ACC112 (cell line): ENCODE data around the gene LCOR.

Source experiments
- H2AFZ ChIP-seq: fragments of 200-600 bp; sonication (generic); one replicate; pipeline ENCODE4 v1.6.0; 2017; ENCODE audit warnings: antibody characterized with exemption, low read length; ENCODE audit not compliant: unreplicated experiment
- H3K27ac ChIP-seq: fragments of 200-600 bp; sonication (generic); 2 replicates; pipeline ENCODE4 v1.5.1; 2014; ENCODE audit warnings: low read depth, mild to moderate bottlenecking, antibody characterized with exemption, low read length, moderate library complexity
- H3K27me3 ChIP-seq: fragments of 200-600 bp; sonication (generic); 2 replicates; pipeline ENCODE4 v1.6.1; 2014; ENCODE audit warnings: mild to moderate bottlenecking, antibody characterized with exemption, low read length, moderate library complexity, mixed read lengths; ENCODE audit not compliant: insufficient read depth
- H3K36me3 ChIP-seq: fragments of 200-600 bp; sonication (generic); 2 replicates; pipeline ENCODE4 v1.6.1; 2016; ENCODE audit warnings: mild to moderate bottlenecking, antibody characterized with exemption, low read length, moderate library complexity, mixed read lengths; ENCODE audit not compliant: insufficient read depth
- H3K4me1 ChIP-seq: fragments of 200-600 bp; sonication (generic); one replicate; pipeline ENCODE4 v1.6.1; 2016; ENCODE audit warnings: low read length, mixed read lengths; ENCODE audit not compliant: insufficient read depth, unreplicated experiment, control insufficient read depth
- H3K4me3 ChIP-seq: fragments of 200-600 bp; sonication (generic); 2 replicates; pipeline ENCODE4 v1.5.1; 2014; ENCODE audit warnings: mild to moderate bottlenecking, low read depth, low read length
- H3K79me2 ChIP-seq: fragments of 200-600 bp; sonication (generic); one replicate; pipeline ENCODE4 v1.6.0; 2016; ENCODE audit warnings: low read length; ENCODE audit not compliant: control insufficient read depth, unreplicated experiment, insufficient read depth

Gene LCOR

DNA sequence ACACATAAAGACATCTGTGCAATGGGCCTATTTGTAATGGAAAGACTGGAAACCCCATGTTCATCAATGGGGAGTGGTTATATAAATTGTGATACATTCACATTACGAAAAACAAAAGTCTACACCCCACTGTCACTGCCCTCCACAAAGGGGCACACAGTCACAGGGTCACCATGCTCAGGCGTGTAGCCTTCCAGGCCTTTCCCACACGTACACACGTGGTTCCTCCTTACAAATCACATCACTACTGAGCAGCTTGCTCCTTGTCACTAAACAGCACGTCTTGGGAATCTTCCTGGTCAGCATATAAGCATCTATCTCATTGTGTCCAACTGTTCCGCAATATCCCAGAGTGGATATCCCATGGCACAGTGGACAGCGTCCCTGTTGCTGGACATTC lies 190.5 kb downstream of the LCOR start:
- Histone ChIP-seq H2AFZ (no peak overlapping the region), H3K27ac (no peak overlapping the region), H3K4me1 (peaks cover 22% of the 10 kb centered on the region), H3K36me3 (no peaks in the 10 kb centered on the region), H3K27me3 (no peaks in the 10 kb centered on the region), H3K4me3 (no peak overlapping the region), H3K79me2 (no peaks in the 10 kb centered on the region)

DNA sequence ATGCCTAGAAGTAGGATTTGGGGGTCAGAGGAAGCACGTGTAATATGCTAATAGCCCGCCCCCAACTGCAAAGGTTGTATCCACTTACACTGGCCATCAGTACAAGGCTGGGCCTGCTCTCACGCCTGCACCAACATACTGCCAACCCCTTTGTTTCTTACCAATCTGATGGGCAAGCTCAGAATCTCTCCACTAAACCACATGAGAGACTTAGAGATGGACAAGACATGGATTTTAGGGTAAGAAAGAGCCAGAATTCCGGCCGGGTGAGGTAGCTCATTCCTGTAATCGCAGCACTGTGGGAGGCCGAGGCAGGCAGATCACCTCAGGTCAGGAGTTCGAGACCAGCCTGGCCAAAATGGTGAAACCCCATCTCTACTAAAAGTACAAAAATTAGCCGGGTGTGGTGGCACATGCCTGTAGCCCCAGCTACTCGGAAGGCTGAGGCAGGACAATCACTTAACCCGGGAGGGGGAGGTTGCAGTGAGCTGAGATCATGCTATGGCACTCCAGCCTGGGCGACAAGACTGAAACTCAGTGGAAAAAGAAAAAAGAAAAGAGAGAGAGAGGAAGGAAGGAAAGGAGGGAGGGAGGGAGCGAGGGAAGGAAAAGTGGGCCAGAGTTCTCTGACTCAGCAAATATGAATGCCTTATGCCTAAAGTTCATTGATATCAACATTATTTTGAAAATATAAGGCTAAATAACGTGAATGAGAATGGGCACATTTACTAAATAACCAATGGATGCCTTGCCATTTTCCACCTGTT lies 191.5 kb downstream of the LCOR start:
- Histone ChIP-seq H2AFZ (peak overlapping the region; percentile 19), H3K27ac (peak overlapping the region; percentile 86), H3K36me3 (no peaks in the 10 kb centered on the region)

DNA sequence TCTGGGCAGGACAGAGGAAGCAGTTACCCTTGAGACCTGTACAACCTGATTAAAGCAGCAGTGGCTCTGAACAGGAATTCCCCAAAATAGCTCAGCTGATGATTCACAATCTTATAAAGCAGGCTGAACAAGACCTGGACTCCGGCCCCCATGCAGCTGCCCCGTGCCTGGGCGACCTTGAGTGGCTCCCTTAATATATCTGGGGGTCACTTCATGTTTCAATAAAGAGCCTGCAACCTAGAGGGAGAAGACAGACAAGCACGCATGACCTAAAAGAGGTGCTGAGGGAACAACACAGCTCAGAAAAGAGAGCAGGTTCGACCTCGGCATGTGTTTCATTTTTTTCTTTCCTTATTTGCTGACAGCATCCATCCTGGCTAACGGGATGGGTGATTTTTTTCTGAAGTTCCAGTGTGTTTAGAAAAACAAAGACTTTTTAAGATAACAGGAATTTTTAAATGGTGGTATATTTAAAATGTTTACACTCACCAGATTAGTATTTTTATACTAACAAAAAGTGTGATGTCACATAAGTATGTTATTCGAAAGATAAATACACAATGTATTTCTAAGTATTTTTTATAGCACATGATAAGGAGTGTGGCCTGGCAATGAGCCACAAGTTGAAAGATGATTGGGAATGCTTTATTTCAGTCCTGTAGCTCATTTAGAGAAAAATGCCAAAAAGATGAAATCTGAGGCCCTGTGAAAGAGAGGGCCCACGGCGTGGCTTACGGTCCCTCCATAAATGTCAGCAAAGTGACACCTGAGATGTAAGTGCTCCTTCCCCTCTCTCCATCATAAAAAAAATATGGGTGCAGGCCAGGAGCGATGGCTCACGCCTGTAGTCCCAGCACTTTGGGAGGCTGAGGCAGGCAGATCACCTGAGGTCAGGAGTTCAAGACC lies 192.3 kb downstream of the LCOR start:
- no peaks in the 10 kb centered on the region for H3K36me3 ChIP-seq
- peak overlapping the region; percentile 66 for H3K4me3 ChIP-seq
- H2AFZ ChIP-seq: peak overlapping the region; percentile 19
- H3K4me1 ChIP-seq: peaks cover 22% of the 10 kb centered on the region
- no peaks in the 10 kb centered on the region for H3K27me3 ChIP-seq
- no peaks in the 10 kb centered on the region for H3K79me2 ChIP-seq
- peak overlapping the region; percentile 86 for H3K27ac ChIP-seq

More for the DNA sequence above, 191.5 kb downstream of the LCOR start:
- Histone ChIP-seq H3K4me3 (peak overlapping the region; percentile 66), H3K27me3 (no peaks in the 10 kb centered on the region), H3K79me2 (no peaks in the 10 kb centered on the region), H3K4me1 (peaks cover 22% of the 10 kb centered on the region)

DNA sequence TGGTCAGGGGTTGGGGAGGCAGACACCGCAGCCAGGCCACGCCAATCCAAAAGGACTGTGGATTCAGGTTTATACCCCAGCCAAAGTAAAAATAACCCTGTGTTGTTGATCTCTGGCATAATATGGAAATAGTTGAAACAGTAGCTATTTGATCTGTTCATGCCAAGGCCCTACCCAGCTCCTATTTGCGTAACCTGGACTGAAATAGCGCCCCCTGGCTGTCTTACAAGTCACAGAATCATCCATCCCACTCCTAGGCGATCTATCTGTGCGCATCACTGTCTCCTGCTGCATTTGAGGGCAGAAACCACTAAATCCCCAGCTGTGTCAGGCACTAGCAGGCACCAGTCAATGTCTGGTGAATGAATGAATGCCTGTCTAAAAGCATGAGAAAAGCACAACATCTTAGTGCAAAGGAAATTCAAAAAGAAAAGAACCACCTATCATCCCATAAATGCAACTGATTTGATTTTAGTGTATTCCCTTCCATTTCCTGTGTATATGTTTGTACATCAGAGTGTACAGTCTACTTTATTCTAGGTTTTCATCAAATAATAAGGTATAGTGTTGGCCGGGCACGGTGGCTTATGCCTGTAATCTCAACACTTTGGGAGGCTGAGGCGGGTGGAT lies 193.6 kb downstream of the LCOR start:
- no peak overlapping the region for H3K4me3 ChIP-seq
- H3K27me3 ChIP-seq: peaks cover 3% of the 10 kb centered on the region; the same call in 1 of the 2 replicates
- H3K4me1 ChIP-seq: peaks cover 22% of the 10 kb centered on the region
- H3K27ac ChIP-seq: no peak overlapping the region
- no peaks in the 10 kb centered on the region for H3K36me3 ChIP-seq
- no peaks in the 10 kb centered on the region for H3K79me2 ChIP-seq
- H2AFZ ChIP-seq: no peak overlapping the region

DNA sequence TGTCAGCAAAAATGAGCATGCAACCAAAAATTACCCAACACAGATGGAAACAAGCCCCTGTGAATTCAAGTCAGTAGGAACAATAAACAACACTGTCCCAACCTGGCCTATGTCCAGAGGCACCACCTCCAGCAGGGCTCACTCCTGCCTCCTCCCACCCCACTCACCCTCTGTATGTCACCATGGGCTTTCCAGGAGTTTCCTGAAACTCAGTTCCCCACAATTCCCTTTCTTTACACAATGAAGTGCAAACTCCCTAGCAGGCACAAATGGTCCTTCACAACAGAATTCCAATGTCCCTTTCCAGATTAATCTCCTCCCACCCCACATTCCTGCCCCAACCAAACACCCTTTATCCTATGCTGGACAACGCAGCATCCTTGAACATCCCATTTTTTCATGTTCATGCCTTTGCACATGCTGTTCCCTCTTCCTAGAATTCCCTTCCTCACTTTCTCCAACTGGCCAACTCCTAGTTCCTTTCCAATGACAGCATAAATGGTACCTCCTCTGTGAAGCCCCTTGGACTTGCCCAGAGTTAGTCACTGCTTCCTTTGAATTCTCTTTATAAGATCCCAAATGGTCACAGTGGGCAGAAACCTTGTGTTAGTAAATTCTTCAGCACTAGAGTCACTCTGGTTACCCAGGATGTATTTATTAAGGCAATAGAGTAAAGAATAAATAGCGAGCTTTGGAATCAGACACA lies 196.2 kb downstream of the LCOR start:
- peaks cover 21% of the 10 kb centered on the region for H3K4me1 ChIP-seq
- H3K36me3 ChIP-seq: no peaks in the 10 kb centered on the region
- no peak overlapping the region for H2AFZ ChIP-seq
- no peak overlapping the region for H3K4me3 ChIP-seq
- H3K79me2 ChIP-seq: no peaks in the 10 kb centered on the region
- peaks cover 3% of the 10 kb centered on the region; the same call in 1 of the 2 replicates for H3K27me3 ChIP-seq
- H3K27ac ChIP-seq: no peak overlapping the region

DNA sequence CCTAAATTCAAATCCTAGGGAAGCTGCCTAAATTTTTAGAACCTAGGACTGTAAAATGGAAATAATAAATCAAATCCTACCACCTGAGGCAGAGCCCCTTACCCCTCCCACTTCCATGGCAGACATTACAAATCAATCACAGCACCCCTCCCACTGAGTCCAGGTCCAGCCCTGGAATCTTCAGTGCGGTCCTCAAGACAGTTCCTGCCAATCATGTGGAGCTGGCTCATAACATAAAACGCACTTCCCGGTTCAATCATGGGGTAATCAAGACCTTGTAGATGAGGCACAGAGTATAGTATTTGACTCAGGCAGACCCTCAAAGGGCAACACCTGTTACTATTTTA lies 196.7 kb downstream of the LCOR start:
- Histone ChIP-seq H3K27ac (no peak overlapping the region), H3K79me2 (no peaks in the 10 kb centered on the region), H2AFZ (no peak overlapping the region), H3K27me3 (peaks cover 3% of the 10 kb centered on the region; the same call in 1 of the 2 replicates), H3K36me3 (no peaks in the 10 kb centered on the region), H3K4me3 (no peak overlapping the region), H3K4me1 (peaks cover 16% of the 10 kb centered on the region)

DNA sequence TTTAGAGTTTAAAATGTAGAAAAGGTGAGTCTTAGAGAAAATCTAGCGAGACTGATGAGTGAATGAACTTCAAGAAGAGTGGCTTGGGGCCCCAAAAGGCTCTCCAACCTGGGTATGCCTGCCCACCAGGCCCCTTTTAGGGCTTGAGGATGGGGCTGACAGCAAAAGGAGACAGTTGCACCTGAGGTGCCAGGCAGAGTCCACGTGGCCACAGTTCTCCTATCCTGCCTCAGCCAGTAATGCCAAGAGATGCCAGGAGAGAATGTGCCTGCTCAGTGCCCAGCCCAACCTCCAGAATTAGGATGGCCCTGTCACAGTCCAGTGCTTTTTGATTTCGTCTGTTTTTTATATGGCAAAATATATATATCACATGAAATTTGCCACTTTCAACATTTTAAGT lies 197.2 kb downstream of the LCOR start:
- Histone ChIP-seq H2AFZ (no peak overlapping the region), H3K79me2 (no peaks in the 10 kb centered on the region), H3K4me3 (no peak overlapping the region), H3K27me3 (peaks cover 3% of the 10 kb centered on the region; the same call in 1 of the 2 replicates), H3K27ac (no peak overlapping the region), H3K36me3 (no peaks in the 10 kb centered on the region), H3K4me1 (peaks cover 12% of the 10 kb centered on the region)

DNA sequence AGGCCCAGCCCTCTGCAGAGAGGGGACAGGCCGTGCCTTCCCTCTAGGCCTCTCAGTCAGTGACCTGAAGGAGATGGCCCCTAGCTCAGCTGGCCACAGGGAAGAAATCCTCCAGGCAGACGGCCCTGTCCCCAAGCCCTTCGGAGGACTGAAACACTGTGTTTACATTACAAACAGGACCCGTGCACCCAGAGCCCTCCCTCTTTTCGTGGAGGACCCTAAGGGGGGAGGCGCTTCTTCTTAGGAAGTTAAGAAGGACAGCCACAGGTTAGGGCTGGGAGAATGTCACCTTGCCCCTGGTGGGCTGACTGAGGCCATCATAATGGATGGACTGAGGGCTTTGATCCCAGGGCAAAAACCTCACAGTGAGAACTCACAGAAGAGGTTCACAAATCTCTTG lies 198.8 kb downstream of the LCOR start:
- H3K36me3 ChIP-seq: no peaks in the 10 kb centered on the region
- no peaks in the 10 kb centered on the region for H3K4me1 ChIP-seq
- no peak overlapping the region for H3K27ac ChIP-seq
- peaks cover 7% of the 10 kb centered on the region; the same call in 1 of the 2 replicates for H3K27me3 ChIP-seq
- no peaks in the 10 kb centered on the region for H3K79me2 ChIP-seq
- H3K4me3 ChIP-seq: no peak overlapping the region
- H2AFZ ChIP-seq: no peak overlapping the region

DNA sequence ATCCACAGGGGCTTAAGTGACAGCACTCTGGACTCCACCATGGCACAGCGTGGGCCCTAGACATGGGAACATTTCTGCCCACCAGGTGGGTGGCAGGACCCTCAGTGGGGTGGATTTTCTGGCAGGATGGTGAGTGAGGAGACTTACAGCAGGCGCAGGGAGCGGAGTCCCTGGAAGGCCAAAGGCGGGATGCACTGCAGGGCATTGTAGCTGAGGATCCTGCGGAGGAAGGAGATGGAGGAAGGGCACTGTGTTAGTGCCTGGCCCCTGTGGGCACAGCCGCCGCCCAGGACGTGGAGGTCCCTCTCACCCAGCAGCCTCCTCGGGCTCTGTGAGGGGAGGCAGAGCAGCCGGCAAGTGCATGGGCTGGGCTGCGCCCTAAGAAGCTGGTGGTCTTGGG lies 199.4 kb downstream of the LCOR start:
- Histone ChIP-seq H3K79me2 (no peaks in the 10 kb centered on the region), H3K27ac (no peak overlapping the region), H3K27me3 (peaks cover 7% of the 10 kb centered on the region; the same call in 1 of the 2 replicates), H3K4me3 (no peak overlapping the region), H2AFZ (no peak overlapping the region), H3K4me1 (no peaks in the 10 kb centered on the region), H3K36me3 (no peaks in the 10 kb centered on the region)

DNA sequence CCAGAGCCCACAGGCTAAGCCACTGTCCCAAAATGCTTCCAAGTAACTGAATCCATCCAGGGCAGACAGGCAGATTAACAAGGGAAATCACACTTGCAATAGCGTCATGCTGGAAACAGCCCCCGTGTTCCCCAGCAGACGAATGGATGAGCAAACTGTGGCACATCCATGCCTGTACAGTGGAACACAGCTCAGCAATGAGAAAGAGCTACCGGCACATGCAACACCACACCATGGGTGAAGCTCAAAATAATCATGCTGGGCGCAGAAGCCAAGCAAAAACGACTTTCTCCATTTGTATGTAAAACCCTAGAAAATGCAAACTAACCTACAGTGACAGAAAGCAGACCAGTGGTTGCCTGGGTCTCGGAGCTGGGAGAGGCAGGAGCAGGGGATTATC lies 200.5 kb downstream of the LCOR start:
- H3K27me3 ChIP-seq: peaks cover 7% of the 10 kb centered on the region; the same call in 1 of the 2 replicates
- H3K79me2 ChIP-seq: no peaks in the 10 kb centered on the region
- H3K27ac ChIP-seq: no peak overlapping the region
- no peak overlapping the region for H3K4me3 ChIP-seq
- no peaks in the 10 kb centered on the region for H3K4me1 ChIP-seq
- H3K36me3 ChIP-seq: no peaks in the 10 kb centered on the region
- H2AFZ ChIP-seq: no peak overlapping the region
